Retinal pigment epithelial cell (primary cell): ENCODE measurements around the gene TMEM121.

Source experiments
- DNase-seq: peaks from one replicate; pipeline ENCODE4 v3.0.0-alpha.2; 2010; ENCODE audit warnings: low read depth
- H3K4me3 ChIP-seq: 2 replicates; pipeline ENCODE4 v1.5.1; 2011; ENCODE audit warnings: mild to moderate bottlenecking, low read length, control low read depth, moderate library complexity
- TF ChIP-seq, protein P1 (sequence below): conservative IDR thresholded peaks from 2 replicates; pipeline ENCODE4 v1.5.1; 2011; ENCODE audit warnings: low read depth, low read length, control low read depth, inconsistent platforms

Gene TMEM121

DNA sequence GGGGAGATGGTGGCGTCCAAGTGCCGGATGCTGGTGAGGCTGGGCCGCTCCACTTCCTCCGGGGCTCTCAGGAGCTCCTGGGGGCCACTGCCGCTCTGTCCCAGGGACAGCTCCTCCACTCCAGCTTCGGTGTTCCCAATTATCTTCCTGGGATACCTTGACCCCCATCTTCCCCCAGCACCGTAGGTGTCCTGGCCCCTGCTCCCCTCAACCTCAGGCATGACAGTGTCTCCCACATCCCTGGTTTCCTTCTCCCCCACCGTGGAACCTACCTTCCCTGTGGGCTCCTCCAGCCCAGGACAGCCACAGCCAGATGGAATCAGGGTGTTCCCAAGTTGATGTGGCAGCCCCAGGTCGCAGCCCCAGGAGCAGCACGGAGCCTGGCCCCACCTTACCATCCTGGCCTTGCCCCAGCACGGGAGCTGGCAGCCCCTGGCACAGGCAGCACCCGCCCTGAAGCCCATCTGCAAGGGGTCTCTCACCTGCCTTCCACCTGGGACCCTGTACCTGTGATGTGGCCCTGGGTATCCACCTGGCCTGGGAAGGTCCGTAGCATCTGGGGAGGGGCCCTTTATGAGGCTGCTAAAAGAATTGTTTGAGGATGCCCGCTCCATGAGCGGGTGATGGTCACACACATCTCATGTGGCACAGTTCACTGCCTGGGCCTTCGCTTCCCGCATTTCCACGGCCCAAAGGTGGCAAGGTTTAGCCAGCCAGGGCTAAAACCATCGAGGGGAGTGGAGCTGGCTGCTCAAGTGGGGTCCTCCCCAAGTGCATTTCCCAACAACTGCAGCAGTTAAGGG, 4.1 kb downstream of the TMEM121 start:
- TF ChIP-seq, protein P1, sequence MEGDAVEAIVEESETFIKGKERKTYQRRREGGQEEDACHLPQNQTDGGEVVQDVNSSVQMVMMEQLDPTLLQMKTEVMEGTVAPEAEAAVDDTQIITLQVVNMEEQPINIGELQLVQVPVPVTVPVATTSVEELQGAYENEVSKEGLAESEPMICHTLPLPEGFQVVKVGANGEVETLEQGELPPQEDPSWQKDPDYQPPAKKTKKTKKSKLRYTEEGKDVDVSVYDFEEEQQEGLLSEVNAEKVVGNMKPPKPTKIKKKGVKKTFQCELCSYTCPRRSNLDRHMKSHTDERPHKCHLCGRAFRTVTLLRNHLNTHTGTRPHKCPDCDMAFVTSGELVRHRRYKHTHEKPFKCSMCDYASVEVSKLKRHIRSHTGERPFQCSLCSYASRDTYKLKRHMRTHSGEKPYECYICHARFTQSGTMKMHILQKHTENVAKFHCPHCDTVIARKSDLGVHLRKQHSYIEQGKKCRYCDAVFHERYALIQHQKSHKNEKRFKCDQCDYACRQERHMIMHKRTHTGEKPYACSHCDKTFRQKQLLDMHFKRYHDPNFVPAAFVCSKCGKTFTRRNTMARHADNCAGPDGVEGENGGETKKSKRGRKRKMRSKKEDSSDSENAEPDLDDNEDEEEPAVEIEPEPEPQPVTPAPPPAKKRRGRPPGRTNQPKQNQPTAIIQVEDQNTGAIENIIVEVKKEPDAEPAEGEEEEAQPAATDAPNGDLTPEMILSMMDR: no peak
- H3K4me3 ChIP-seq: no peak overlapping the region
- DNase-seq: no peak

GRCh38 chr14:105531088-105531893, 4.9 kb downstream of the TMEM121 start:
- H3K4me3 ChIP-seq: no peak overlapping the region
- TF ChIP-seq, protein P1: no peak
- DNase-seq: no peak

- H3K4me3 ChIP-seq: no peak overlapping the region
- no peak for DNase-seq
- TF ChIP-seq, protein P1: no peak
Measured at GRCh38 chr14:105531894-105532623, 5.7 kb downstream of the TMEM121 start.

GRCh38 chr14:105532735-105533141, 6.4 kb downstream of the TMEM121 start:
- DNase-seq: no peak
- TF ChIP-seq, protein P1: peak; percentile 58

DNA sequence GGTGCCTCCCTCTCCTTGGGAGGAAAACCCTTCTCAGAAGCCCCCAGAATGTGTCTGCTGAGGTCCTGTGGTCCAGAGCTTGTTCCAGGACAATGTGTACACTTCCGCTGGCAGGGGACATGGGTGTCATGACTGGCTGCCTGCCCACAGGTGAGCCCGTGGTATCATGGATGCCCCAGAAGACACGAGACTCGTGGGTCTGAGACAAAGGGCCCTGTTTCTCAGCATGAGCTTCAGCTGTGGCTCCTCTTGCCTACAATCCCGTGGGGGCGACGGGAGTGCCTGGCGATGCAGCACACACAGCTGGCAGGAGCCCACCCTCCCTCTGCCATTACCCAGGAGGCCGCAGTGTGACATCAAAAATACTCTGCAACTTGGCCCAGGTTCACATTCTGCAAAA, 7.0 kb downstream of the TMEM121 start:
- DNase-seq: no peak
- no peak overlapping the region for H3K4me3 ChIP-seq
- TF ChIP-seq, protein P1: no peak

More at GRCh38 chr14:105532735-105533141, 6.4 kb downstream of the TMEM121 start:
- H3K4me3 ChIP-seq: no peak overlapping the region

- DNase-seq: no peak
- TF ChIP-seq, protein P1: no peak
- no peak overlapping the region for H3K4me3 ChIP-seq
Measured at GRCh38 chr14:105533811-105534498, 7.6 kb downstream of the TMEM121 start.
